Fibroblast of lung (primary cell): ENCODE data around the gene NFE2L3. TPM values are rescaled to one million over a fixed set of nuclear protein-coding genes. Genes with fewer than 3 reads are reported as not detected.

ENCODE experiments used
- DNase-seq, 2 donors: peaks; one replicate each; pipeline versions ENCODE4 v3.0.0 to v3.0.0-alpha.2; 2010; ENCODE audit warnings: low read depth in 2 of 2
- H2AFZ ChIP-seq: 2 replicates; pipeline ENCODE4 v1.5.1; 2012; ENCODE audit warnings: low read length, control low read depth, inconsistent platforms
- H3K27ac ChIP-seq: 2 replicates; pipeline ENCODE4 v1.5.1; 2011; ENCODE audit warnings: low read length, control low read depth; ENCODE audit not compliant: insufficient read depth
- H3K27me3 ChIP-seq: 2 replicates; pipeline ENCODE4 v1.5.1; 2011; ENCODE audit warnings: mild to moderate bottlenecking, low read length; ENCODE audit not compliant: control insufficient read depth, insufficient read depth
- H3K36me3 ChIP-seq: 2 replicates; pipeline ENCODE4 v1.5.1; 2011; ENCODE audit warnings: low read length; ENCODE audit not compliant: control insufficient read depth, insufficient read depth
- H3K4me1 ChIP-seq: 2 replicates; pipeline ENCODE4 v1.5.1; 2011; ENCODE audit warnings: low read length; ENCODE audit not compliant: control insufficient read depth, insufficient read depth; ENCODE audit errors: extremely low read depth
- H3K4me2 ChIP-seq: 2 replicates; pipeline ENCODE4 v1.5.1; 2011; ENCODE audit warnings: low read length, control low read depth; ENCODE audit not compliant: insufficient read depth; ENCODE audit errors: extremely low read depth
- H3K4me3 ChIP-seq, 4 experiments: fragments of 200-600 bp in 1 of 4; sonication (generic) in 1 of 4; replicated peaks in 1 of 4; 2 replicates each; pipeline ENCODE4 v1.5.1; 2011 to 2016; ENCODE audit warnings: low read length in 4 of 4, low read depth in 3 of 4, mild to moderate bottlenecking in 3 of 4, control low read depth in 2 of 4, inconsistent platforms in 1 of 4, mixed read lengths in 1 of 4; ENCODE audit not compliant: insufficient read depth in 1 of 4; ENCODE audit errors: control extremely low read depth in 1 of 4
- H3K79me2 ChIP-seq: 2 replicates; pipeline ENCODE4 v1.5.1; 2012; ENCODE audit warnings: mild to moderate bottlenecking, low read length, inconsistent platforms; ENCODE audit not compliant: control insufficient read depth, insufficient read depth
- H3K9ac ChIP-seq: 2 replicates; pipeline ENCODE4 v1.5.1; 2011; ENCODE audit warnings: mild to moderate bottlenecking, low read length, control low read depth; ENCODE audit not compliant: insufficient read depth
- H3K9me3 ChIP-seq: 2 replicates; pipeline ENCODE4 v1.5.1; 2012; ENCODE audit warnings: low read depth, low read length; ENCODE audit not compliant: control insufficient read depth, insufficient read depth
- H4K20me1 ChIP-seq: 2 replicates; pipeline ENCODE4 v1.5.1; 2011; ENCODE audit warnings: low read length; ENCODE audit not compliant: control insufficient read depth, insufficient read depth; ENCODE audit errors: extremely low read depth
- EZH2 ChIP-seq: IDR thresholded peaks from 2 replicates; pipeline ENCODE4 v1.5.1; 2012; ENCODE audit warnings: low read length, control low read depth, mild to moderate bottlenecking; ENCODE audit errors: missing control alignments
- polyA plus RNA-seq, 2 donors: library from polyadenylated mRNA; depleted of rRNA in 1 of 2; stranded (reverse) in 1 of 2; unstranded in 1 of 2; fragments of >200 nt; gene quantifications; 2 replicates each; pipeline ENCODE4 v1.2.1, GENCODE V29; 2011 to 2012; ENCODE audit warnings: missing spikeins in 1 of 2
- total RNA-seq: library from RNA; depleted of rRNA; stranded (reverse); fragments of >200 nt; gene quantifications from 2 replicates; pipeline ENCODE4 v1.2.1, GENCODE V29; 2014
- TF ChIP-seq, protein P1 (sequence below), 2 donors: IDR thresholded peaks in 1 of 2; conservative IDR thresholded peaks in 1 of 2; 1 replicate in 1 of 2; 2 replicates in 1 of 2; pipeline ENCODE4 v1.5.1; 2011 to 2012; ENCODE audit warnings: low read length in 2 of 2, control low read depth in 1 of 2, inconsistent platforms in 1 of 2, low read depth in 1 of 2, mild to moderate bottlenecking in 1 of 2

The NFE2L3 gene
- total and polyA plus RNA-seq, 2 donors (not counting 1 experiment from before 2014, with no cell fraction given): 5.3 to 9.1 TPM

DNA sequence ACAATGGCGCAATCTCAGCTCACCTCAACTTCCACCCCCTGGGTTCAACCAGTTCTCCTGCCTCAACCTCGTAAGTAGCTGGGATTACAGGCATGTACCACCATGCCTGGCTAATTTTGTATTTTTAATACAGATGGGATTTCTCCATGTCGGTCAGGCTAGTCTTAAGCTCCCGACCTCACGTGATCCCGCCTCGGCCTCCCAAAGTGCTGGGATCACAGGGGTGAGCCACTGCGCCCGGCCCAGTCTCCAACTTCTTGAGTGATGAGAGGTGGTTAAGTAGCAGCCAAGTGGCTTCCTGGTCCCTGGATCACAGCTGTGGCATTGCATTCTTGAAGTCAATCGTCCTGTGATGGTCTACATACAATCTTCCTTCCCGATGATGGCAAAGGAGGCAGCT is 46.1 kb upstream of the NFE2L3 start:
- Histone ChIP-seq H2AFZ (no peak overlapping the region), H3K4me2 (no peak overlapping the region), H3K4me3 (no peak overlapping the region), H3K27ac (no peak overlapping the region), H3K27me3 (no peaks in the 10 kb centered on the region), H3K36me3 (no peaks in the 10 kb centered on the region), H3K9ac (no peak overlapping the region), H3K9me3 (no peaks in the 10 kb centered on the region), H3K79me2 (no peaks in the 10 kb centered on the region), H3K4me1 (no peaks in the 10 kb centered on the region), H4K20me1 (no peaks in the 10 kb centered on the region)
- DNase-seq: no peak
- TF ChIP-seq, protein P1, sequence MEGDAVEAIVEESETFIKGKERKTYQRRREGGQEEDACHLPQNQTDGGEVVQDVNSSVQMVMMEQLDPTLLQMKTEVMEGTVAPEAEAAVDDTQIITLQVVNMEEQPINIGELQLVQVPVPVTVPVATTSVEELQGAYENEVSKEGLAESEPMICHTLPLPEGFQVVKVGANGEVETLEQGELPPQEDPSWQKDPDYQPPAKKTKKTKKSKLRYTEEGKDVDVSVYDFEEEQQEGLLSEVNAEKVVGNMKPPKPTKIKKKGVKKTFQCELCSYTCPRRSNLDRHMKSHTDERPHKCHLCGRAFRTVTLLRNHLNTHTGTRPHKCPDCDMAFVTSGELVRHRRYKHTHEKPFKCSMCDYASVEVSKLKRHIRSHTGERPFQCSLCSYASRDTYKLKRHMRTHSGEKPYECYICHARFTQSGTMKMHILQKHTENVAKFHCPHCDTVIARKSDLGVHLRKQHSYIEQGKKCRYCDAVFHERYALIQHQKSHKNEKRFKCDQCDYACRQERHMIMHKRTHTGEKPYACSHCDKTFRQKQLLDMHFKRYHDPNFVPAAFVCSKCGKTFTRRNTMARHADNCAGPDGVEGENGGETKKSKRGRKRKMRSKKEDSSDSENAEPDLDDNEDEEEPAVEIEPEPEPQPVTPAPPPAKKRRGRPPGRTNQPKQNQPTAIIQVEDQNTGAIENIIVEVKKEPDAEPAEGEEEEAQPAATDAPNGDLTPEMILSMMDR (conservative IDR thresholded peaks at IDR 0.05 in 1 of 2, IDR thresholded peaks at IDR 0.05 in 1 of 2; ENCODE audit: low read depth in 1 of 2, low read length in 2 of 2): no peak

DNA sequence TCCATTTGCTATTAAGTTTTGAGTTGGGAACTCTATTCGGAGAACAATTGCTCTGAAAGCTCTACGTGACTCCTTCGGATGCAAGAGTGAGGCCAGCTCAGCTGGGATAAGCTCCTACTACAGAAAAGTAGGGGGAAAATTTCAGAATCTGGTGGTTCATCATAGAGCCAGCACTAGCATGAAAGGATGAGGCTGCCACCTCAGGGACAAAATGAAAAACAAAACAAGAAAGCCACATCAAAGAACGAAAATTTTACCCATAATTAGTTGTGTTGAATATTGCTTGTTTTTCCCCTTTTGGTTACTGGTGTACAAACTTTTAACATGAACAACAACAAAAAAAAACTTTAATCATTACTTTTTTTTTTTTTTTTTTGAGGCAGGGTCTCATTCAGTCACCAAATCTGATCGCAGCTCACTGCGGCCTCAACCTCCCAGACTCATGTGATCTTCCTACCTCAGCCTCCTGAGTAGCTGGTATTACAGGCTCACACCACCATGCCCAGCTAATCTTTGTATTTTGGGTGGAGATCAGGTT is 39.7 kb upstream of the NFE2L3 start:
- no peaks in the 10 kb centered on the region for H3K36me3 ChIP-seq
- H3K9me3 ChIP-seq: no peaks in the 10 kb centered on the region
- no peak overlapping the region for H2AFZ ChIP-seq
- H3K4me1 ChIP-seq: no peaks in the 10 kb centered on the region
- no peak for DNase-seq
- H3K4me3 ChIP-seq: no peak overlapping the region
- H3K4me2 ChIP-seq: no peak overlapping the region
- no peak overlapping the region for H3K27ac ChIP-seq
- TF ChIP-seq EZH2: no peak
- TF ChIP-seq, protein P1 (conservative IDR thresholded peaks at IDR 0.05 in 1 of 2, IDR thresholded peaks at IDR 0.05 in 1 of 2; ENCODE audit: low read depth in 1 of 2, low read length in 2 of 2): no peak
- H3K79me2 ChIP-seq: no peaks in the 10 kb centered on the region
- no peak overlapping the region for H3K9ac ChIP-seq
- H4K20me1 ChIP-seq: no peaks in the 10 kb centered on the region
- H3K27me3 ChIP-seq: no peaks in the 10 kb centered on the region

DNA sequence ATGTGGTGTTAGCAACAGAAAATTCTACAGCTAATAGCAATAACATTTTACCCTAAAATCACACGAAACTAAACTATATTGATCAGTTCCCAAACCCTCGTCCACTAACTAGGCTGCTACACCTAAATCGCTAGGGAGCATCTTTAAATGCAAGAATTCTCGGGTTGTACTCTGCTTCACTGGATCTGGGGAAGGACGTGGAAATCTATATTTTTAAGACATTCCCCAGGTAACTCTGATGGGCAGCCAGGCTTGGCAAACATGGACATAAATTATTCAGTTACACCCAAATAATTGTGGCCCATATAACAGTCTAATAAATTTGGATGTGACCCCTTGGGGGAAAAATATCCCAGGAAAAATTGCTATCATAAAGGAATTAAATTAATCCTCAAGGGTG is 36.3 kb upstream of the NFE2L3 start:
- no peaks in the 10 kb centered on the region for H3K4me1 ChIP-seq
- no peaks in the 10 kb centered on the region for H3K9me3 ChIP-seq
- no peaks in the 10 kb centered on the region for H3K27me3 ChIP-seq
- H3K4me3 ChIP-seq: no peak overlapping the region
- H3K9ac ChIP-seq: no peak overlapping the region
- no peak for TF ChIP-seq EZH2
- no peaks in the 10 kb centered on the region for H3K79me2 ChIP-seq
- H3K27ac ChIP-seq: no peak overlapping the region
- H3K4me2 ChIP-seq: no peak overlapping the region
- no peaks in the 10 kb centered on the region for H3K36me3 ChIP-seq
- DNase-seq: no peak
- H4K20me1 ChIP-seq: no peaks in the 10 kb centered on the region
- no peak overlapping the region for H2AFZ ChIP-seq
